GM20000 (cell line): Measurements from ENCODE around the gene AK4.
"Not testable (repeated sequence)": the region's sequence is repeated elsewhere in the genome, so short reads cannot be mapped to it uniquely, and the experiment has no call there.

Experiments used
- DNase-seq: peaks from one replicate; pipeline ENCODE4 v3.0.0; 2012; ENCODE audit warnings: low spot score
- TF ChIP-seq, protein P1 (sequence below): IDR thresholded peaks from 2 replicates; pipeline ENCODE4 v1.5.1; 2012; ENCODE audit warnings: mild to moderate bottlenecking, control low read depth; ENCODE audit errors: extremely low read depth, missing control alignments

Gene AK4

DNA sequence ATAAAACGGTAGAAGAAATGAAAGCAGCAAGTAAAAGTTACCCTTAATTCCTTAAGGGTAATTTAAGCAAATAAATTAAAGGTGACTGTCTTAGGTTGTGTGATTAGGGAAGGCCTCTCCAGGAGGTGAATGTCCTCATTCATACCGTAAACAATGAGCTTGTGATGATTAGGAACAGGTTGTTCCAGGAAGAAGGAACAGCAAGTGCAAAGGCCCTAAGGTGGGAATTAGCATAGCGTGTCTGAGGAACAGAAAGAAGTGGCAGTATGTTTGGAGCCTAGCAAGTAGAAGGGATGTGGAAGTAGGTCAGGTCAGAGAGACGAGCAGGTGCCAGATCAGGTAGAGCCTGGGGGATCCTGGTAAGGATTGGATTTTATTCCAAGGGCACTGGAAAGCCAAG, 5.6 kb downstream of the AK4 start:
- DNase-seq: no peak
- TF ChIP-seq, protein P1, sequence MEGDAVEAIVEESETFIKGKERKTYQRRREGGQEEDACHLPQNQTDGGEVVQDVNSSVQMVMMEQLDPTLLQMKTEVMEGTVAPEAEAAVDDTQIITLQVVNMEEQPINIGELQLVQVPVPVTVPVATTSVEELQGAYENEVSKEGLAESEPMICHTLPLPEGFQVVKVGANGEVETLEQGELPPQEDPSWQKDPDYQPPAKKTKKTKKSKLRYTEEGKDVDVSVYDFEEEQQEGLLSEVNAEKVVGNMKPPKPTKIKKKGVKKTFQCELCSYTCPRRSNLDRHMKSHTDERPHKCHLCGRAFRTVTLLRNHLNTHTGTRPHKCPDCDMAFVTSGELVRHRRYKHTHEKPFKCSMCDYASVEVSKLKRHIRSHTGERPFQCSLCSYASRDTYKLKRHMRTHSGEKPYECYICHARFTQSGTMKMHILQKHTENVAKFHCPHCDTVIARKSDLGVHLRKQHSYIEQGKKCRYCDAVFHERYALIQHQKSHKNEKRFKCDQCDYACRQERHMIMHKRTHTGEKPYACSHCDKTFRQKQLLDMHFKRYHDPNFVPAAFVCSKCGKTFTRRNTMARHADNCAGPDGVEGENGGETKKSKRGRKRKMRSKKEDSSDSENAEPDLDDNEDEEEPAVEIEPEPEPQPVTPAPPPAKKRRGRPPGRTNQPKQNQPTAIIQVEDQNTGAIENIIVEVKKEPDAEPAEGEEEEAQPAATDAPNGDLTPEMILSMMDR: no peak

DNA sequence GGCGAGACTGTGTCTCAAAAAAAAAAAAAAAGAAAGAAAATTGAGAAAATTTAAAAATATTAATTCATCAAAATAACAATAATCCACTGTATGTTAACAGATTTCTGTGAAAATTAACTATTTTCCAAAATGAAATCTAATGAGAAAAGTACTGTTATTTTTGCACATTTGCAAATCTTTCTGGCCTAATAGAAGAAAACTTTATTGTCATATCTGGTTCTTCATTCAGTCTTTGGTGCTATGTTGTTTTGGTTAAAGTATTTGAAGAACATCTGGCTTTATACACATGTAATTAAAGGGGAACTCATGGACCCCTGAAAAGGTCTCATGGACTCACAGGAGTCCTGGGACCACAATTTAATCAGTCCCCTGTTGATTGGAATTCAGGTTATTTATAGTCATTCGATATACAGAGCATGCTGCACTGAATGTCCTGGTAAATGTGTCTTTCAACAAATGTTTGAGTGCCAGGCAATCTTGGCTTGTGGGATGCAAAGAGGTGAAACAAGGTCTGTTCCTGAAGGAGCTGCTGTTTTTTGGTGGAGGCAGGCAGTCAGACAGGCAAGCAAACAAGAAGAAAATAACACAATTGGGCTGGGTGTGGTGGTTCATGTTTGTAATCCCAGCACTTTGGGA, 9.0 kb downstream of the AK4 start:
- TF ChIP-seq, protein P1: no peak
- DNase-seq: no peak

DNA sequence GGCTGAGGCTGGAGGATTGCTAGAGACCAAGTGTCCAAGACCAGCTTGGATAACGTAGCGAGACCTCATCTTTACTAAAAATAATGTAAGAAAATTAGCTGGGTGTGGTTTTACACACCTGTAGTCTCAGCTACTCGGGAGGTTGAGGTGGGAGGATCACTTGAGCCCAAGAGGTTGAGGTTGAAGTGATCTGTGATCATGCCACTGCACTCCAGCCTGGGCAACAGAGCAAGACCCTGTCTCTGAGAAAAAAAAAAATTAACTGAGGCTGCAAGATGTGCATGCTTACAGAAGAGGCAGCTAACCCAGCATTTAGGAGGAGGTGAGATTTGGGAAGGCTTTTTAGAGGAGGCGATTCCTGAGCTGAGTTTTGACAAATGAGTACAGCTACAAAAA, 9.5 kb downstream of the AK4 start:
- DNase-seq: no peak
- TF ChIP-seq, protein P1: no peak

DNA sequence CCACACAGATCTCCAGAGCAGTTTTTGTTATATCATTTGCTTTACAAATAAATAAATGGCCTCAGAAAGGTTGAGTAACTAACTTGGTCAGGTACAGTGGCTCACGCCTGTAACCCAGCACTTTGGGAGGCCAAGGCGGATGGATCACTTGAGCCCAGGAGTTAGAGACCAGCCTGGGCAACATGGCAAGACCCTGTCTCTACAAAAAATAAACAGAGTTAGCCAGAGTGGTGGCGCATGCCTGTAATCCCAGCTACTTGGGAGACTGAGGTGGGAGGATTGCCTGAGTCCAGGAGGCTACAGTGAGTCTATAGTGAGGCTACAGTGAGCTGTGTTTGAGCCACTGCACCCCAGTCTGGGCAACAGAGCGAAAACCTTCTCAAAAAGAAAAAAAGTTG, 11.3 kb downstream of the AK4 start:
- not testable (repeated sequence) for DNase-seq

DNA sequence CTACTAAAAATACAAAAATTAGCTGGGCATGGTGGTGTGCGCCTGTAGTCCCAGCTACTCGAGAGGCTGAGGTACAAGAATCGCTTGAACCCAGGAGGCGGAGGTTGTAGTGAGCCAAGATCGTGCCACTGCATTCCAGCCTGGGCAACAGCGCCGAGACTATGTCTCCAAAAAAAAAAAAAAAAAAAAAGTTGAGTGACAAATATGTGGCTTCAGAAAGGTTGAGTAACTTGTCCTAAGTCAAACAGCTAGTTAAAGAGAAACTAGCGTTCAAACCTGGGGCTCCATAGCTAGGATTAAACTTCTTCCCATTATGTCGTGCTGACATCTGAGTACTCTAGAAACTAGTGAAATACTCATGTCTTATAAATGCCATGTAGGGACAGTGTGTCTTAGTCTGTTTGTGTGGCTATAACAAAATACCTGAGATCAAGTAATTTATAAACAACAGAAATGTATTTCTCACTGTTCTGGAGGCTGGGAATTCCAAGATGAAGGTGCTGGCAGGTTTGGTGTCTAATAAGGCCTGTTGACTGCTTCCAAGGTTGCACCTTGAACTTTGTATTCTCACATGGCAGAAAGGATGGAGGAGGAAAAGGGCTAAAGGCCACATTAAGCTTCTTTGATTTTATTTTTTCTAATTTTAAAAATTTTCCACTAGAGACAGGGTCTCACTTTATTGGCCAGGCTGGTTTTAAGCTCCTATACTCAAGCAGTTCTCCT, 12.0 kb downstream of the AK4 start:
- TF ChIP-seq, protein P1: no peak
- no peak for DNase-seq

DNA sequence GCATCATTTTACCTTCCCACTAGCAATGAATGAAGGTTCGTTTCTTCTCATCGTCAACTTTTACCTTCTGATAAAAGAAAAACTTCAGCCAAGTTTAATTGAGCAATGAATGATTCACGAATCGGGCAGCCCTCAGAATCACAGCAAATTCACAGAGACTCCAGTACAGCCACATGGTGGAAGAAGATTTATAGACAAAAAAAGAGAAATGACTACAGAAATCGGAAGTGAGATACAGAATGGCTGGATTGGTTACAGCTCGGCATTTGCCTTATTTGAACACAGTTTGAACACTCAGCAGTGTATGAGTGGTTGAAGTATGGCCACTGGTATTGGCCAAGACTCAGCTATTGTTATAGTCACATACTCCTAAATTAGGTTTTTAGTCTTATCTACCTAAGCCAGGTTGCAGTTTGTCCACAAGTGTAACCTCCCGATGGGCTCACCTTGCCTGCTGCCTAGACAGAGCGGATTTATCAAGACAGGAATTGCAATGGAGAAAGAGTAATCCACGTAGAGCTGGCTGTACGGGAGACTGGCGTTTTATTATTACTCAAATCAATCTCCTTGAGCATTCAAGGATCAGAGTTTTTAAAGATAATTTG, 15.3 kb downstream of the AK4 start:
- no peak for DNase-seq
- TF ChIP-seq, protein P1: no peak

DNA sequence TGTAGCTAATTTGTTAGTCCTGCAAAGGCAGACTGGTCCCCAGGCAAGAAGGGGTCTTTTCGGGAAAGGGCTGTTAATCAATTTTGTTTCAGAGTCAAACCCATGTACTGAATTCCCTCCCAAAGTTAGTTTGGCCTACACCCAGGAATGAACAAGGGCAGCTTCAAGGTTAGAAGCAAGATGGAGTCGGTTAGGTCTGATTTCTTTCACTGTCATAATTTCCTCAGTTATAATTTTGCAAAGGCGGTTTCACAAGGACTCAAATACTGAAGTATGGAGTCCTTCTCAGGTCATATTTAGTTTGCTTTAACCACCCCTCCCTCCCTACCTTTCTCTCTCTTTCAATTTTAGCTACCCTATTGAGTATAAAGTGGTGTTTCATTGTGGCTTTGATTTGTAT, 16.1 kb downstream of the AK4 start:
- DNase-seq: not testable (repeated sequence)

DNA sequence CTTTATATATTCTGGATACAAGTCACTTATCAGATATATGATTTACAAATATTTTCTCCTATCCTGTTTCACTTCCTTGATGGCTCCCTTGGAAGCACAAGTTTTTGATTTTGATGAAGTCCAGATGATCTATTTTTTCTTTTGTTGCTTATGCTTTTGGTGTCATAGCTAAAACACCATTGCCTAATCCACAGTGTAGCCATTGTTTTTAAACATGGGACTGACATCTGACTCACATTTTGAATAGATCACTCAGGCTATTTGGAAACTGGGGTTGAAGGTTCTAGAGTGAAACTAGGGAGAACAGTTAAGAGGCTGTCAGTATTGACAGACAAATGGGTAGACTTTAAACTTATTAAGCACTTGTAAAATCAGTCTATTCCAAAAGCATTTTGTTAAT, 16.6 kb downstream of the AK4 start:
- no peak for DNase-seq
- TF ChIP-seq, protein P1: no peak
